Activated CD4-positive, alpha-beta T cell treated with anti-CD3 and anti-CD28 coated beads, Interleukin-2, amount 10 ng/mL, durations not matched to agents 7 days and 5 days (primary cell): ENCODE results near the gene PPP1CB. TPM values are rescaled to one million over a fixed set of nuclear protein-coding genes. Genes with fewer than 3 reads are reported as not detected.

Experiments
- CTCF ChIA-PET: fragments of 350-600 bp; sonication (Branson Sonifier 250); formaldehyde crosslinking; loops from one replicate; lab custom pipeline; 2021; ENCODE audit warnings: antibody characterized with exemption; lab: Charles Lee
- POLR2A ChIA-PET: fragments of 350-600 bp; sonication (Branson Sonifier 250); formaldehyde crosslinking; loops from one replicate; lab custom pipeline; 2021; ENCODE audit warnings: antibody characterized with exemption; lab: Charles Lee
- DNase-seq: peaks from one replicate; pipeline ENCODE4 v3.0.0-alpha.2; 2020
- H3K27ac Mint-ChIP-seq: one replicate; pipeline ENCODE4 v1.8.0; 2021; ENCODE audit warnings: mild to moderate bottlenecking, moderate library complexity, mixed read lengths
- H3K27me3 Mint-ChIP-seq: one replicate; pipeline ENCODE4 v1.8.0; 2021; ENCODE audit warnings: mixed read lengths
- H3K36me3 Mint-ChIP-seq: one replicate; pipeline ENCODE4 v1.8.0; 2021; ENCODE audit warnings: low read depth, mixed read lengths
- H3K4me1 Mint-ChIP-seq: one replicate; pipeline ENCODE4 v1.8.0; 2021; ENCODE audit warnings: mixed read lengths
- H3K4me3 Mint-ChIP-seq: one replicate; pipeline ENCODE4 v1.8.0; 2021; ENCODE audit warnings: mild to moderate bottlenecking, moderate library complexity, mixed read lengths
- H3K9me3 Mint-ChIP-seq: one replicate; pipeline ENCODE4 v1.8.0; 2021; ENCODE audit warnings: mixed read lengths
- total RNA-seq, 2 experiments: library from RNA; stranded (reverse); gene quantifications; one replicate each; pipeline ENCODE4 v1.2.3, GENCODE V29; 2021

The PPP1CB gene
- total RNA-seq, 2 experiments from 2014 or later: 171 to 188 TPM

- no peak for DNase-seq
- CTCF ChIA-PET: interaction anchor here (2.1 kb wide), 1 partner anchor 272 kb away, joined by 5 read pairs; no protein-coding TSS in a partner anchor
- no peaks in the 10 kb centered on the region for H3K36me3 Mint-ChIP-seq
- no peak overlapping the region for H3K4me3 Mint-ChIP-seq
- H3K9me3 Mint-ChIP-seq: no peaks in the 10 kb centered on the region
- POLR2A ChIA-PET: no interaction called here
- H3K27ac Mint-ChIP-seq: no peak overlapping the region
- H3K27me3 Mint-ChIP-seq: no peaks in the 10 kb centered on the region
- no peaks in the 10 kb centered on the region for H3K4me1 Mint-ChIP-seq
These were observed 87.3 kb downstream of the PPP1CB start for GRCh38 chr2:28838971-28839370.

DNA sequence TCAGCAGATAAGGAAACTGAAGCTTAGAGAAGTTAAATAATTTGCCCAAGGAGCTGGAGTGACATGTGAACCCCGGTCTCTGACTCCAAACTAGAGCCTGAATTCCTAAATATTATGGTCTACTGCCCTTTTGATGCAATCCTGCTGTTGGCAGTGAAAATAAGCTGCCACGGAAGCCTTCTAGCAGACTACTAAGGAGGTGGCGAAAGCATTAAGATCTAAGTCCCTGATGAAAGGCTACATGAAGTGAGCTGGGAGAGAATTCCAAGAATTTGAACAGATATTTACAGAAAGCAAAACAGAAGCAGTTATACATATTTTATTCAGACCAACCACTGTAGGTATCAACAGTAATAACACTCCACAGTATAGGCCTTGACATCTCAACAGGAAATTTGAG lies 90.4 kb downstream of the PPP1CB start:
- Mint-ChIP-seq H3K36me3 (no peaks in the 10 kb centered on the region), H3K4me1 (no peaks in the 10 kb centered on the region), H3K27me3 (no peaks in the 10 kb centered on the region), H3K27ac (no peak overlapping the region), H3K4me3 (no peak overlapping the region), H3K9me3 (no peaks in the 10 kb centered on the region)
- DNase-seq: no peak
- ChIA-PET CTCF (interaction anchor here (0.5 to 1.2 kb wide), 2 partner anchors 20 to 230 kb away, joined by 3 read pairs; no protein-coding TSS in a partner anchor), POLR2A (no interaction called here)

Other genes with a start within 250 kb of the PPP1CB start
- gene SPDYA, start 59.0 kb downstream of the PPP1CB start, total RNA-seq: 1 to 10 TPM; 1.4 to 1.5 TPM
- gene TRMT61B, start 118.5 kb downstream of the PPP1CB start, total RNA-seq: 10 to 100 TPM; 13.9 to 18.6 TPM
- 10 to 100 TPM; 52.9 to 74.6 TPM for gene WDR43, start 142.8 kb downstream of the PPP1CB start, total RNA-seq
- 1 to 10 TPM; 3.7 to 5.0 TPM for gene TOGARAM2, start 229.5 kb downstream of the PPP1CB start, total RNA-seq